ENCODE measurements around the gene GDPD3.

The GDPD3 gene

DNA sequence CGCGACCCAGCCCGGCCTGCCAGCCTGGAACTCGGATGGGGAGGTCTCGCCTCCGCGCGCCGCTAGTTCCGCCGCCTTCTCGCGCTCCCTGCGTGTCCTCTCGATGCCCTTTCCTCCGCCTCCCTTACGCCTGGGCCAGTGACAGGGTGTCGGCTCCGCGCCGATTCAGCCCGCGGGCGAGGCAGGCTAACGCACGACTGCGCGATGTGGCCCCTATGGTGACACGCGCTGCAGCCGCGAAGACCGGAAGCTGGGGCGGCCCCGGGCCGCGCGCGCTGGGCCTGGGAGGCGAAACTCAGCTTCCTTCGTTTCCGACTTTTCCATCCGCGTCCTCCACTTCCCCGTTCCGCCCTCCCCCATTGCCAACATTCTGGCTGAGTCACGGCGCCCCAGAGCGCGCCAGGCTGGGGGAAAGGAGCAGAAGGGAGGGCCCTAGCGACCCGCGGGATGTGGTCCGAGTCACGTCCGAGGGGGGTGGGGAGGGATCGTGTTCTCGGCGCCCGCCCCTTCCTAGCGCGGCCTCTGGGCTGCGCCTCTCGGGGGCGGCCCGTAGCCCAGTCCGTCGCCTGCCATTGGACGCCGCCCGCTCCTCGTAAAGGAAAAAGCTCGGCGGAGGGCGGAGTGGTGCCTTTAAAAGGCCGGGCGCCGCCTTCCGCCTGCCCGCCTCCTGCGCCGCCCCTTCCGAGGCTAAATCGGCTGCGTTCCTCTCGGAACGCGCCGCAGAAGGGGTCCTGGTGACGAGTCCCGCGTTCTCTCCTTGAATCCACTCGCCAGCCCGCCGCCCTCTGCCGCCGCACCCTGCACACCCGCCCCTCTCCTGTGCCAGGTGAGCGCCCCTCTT lies 48.0 kb downstream of the GDPD3 start, which contains the start of gene ALDOA:
ALDOA (plus strand) TSS at position 659 of the 841 bp plus-strand sequence. CDS start 1,138 bp downstream, outside the sequence.
- Histone ChIP-seq H3K27ac (peak within 1 kb of the TSS; percentile 88 to 100 (median 97)), H3K4me3 (peak within 1 kb of the TSS; percentile 86 to 99 (median 93))

DNA sequence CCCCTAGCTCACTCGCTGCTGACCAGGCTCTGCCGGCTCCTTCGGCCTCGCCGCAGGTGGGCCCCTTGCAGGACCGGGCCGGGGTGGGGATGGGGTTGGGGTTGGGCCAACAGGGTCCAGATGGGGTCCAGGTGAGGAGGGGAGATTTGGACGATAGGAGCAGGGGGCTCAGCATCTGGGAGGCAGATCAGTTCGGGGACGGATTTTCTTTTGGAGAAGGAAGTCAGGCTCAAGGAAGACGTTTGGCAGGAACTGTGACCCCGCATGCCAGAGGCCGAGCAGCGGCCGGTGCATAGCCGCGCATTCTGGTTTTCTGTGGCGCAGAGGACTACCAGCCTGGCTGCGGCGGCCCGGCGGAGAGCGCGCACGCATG lies 48.6 kb downstream of the GDPD3 start:
- Histone ChIP-seq H3K4me3 (peak overlapping the region; percentile 86 to 99 (median 93)), H3K27ac (peak overlapping the region; percentile 88 to 100 (median 97))

DNA sequence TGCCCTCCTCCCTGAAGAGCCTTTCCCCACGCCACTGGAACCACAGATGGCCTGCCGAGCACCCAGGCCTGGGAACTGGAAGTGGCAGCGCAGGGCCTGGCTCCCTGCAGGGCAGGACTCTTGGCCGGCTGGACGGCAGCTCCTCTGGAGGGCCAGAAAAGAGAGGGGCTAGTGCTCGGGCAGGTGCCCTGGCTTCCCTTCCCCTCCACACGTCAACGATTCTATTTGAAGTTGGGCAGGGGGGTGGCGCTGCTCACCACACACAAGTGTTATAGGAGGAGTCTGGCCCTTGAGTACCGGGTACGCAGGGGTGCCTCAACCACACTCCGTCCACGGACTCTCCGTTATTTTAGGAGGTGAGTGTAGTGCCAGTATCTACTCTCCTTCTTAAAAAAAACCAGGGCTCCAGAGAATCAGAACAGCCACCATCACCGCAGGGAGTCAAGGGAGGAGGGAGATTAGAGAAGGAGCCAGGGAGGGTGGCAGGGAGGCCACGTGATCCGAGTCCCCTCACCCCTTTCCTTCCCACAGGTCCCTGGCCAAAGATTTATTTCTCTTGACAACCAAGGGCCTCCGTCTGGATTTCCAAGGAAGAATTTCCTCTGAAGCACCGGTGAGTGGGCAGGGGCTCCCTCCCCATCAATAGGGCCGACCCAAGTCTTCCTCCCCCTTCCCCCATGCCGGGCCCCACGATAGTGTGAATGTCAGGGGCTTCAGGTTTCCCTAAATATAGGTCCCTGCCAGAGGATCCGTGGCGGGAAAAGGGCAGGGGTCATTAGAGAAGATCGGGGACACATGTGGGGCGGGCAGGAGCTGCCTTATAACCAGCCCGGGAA lies 49.2 kb downstream of the GDPD3 start:
- H3K27ac ChIP-seq, result peak overlapping the region; percentile 88 to 100 (median 97)
- peak overlapping the region; percentile 86 to 99 (median 93) for H3K4me3 ChIP-seq

DNA sequence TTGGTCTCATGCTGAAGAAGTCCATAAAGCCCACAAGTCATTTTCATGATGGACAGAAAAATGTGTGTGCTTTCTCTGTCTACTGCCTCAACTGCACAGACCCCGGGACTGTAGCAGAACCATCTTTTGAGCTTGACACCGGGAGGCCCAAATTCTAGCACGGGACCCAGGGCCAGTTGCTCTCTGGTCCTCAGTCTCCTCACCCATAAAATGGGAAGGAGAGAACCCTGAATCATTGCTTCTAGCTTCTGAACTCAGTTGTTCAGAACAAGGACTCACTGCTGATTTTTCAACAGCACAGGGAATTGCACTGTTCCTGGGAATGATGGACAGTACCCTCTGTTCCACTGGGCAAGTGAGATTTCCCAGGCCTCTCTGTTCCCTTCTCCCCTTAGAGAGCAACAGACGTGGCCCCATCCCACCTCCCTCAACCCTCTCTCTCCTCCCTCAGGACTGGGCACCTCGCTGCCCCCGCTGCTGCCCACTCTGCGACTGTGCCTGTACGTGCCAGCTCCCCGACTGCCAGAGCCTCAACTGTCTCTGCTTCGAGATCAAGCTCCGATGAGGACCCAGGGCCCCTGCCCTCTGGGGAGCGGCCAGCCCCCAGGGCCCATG lies 50.0 kb downstream of the GDPD3 start:
- Histone ChIP-seq H3K27ac (peak overlapping the region in 20 of 21 experiments; percentile 88 to 100 (median 98)), H3K4me3 (peak overlapping the region; percentile 86 to 99 (median 93))

DNA sequence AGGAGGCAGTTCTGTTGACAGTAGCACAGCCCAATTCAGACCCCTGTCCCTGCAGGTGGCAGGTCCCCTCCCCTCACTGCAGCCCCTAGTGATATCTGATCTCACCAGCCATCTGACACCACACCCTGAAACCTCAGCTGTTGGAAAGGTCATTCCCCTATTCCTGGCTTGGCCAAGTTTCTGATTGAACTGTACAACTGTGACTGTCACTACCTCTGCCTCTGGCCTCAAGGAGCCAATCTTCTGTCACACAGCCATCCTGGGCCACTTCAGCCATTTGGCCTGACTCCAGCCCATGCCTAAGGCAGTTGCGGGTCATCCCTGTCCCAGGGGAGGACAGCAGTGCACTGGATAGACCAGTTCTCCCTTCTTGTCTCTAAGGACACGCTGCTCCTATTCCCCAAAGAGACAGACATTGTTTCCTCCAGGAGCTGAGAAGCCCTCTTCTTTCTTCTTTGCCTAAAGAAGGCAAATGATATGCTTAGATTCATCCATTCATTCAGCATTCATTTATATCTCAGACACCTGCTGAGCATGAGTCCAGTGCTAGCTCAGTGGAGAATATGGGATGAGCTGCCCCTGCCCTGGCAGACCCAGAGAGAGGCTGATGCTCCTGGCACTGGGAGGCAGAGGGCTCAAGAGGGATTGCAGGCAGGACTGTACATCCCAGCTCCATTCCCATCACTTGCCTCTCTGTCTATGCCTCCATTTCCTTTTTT lies 52.3 kb downstream of the GDPD3 start:
- H3K4me3 ChIP-seq, result no peak overlapping the region
- H3K27ac ChIP-seq, result no peak overlapping the region

DNA sequence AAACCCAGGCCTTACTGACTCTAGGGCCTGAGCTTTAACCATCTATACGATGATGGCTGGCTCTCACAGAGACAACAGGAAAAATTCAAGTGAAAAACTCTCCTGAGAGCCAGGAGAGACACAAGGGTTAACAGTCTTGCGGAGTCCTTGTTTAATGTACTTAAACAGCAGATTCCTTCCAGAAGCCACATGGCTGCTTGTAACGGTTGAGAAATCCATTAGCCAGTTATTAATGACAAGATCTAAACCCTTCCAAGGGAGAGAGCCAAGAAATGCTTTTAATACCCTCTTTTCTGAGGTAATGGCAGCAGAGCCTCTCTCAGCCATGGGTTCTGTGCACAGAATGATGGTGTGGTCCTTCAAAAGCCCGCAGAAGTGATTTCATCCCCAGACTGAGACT lies 53.0 kb downstream of the GDPD3 start:
- no peak overlapping the region for H3K4me3 ChIP-seq
- H3K27ac ChIP-seq, result no peak overlapping the region

DNA sequence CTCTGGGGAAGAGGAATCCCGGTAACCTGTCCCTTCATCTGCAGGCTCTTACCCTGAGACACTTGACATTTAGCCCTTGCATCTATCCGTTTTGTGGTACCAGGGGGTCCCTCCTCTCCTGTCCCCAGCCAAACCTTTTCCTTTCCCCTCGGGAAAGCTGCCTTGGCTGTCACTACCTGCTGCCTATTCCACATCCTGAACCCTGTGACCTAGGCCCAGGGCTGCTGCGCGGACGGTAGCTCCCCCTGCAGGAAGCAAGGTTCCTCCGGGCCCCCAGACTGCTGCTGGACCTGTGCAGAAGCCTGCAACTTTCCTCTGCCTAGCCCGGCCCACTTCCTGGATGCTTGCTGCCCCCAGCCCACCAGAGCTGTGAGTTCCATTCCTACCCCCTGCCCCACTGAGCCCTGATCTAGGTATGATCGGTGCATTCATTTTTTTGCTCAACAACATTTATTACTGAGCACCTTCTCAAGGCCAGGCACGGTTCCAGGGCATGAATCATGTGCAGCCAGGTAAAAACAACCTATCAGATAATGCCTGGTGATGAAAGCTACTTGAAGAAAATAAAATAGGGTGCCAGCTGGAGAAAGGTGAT lies 58.3 kb downstream of the GDPD3 start:
- Histone ChIP-seq H3K27ac (peak overlapping the region in 1 of 21 experiments; percentile 9), H3K4me3 (no peak overlapping the region)

Measured in skin epidermis (tissue), 12 donors.